HG03066 (cell line): Measurements from ENCODE around the gene PCSK5.

Experiments used
- ATAC-seq: cut with Tn5 transposase; IDR thresholded peaks from one replicate; pipeline ENCODE4 v1.9.1; 2021; ENCODE audit warnings: low read depth; ENCODE audit not compliant: unreplicated experiment

Gene PCSK5

GRCh38 chr9:76114144-76114543, 223.7 kb downstream of the PCSK5 start:
- ATAC-seq: no peak

- ATAC-seq: no peak
Observed at GRCh38 chr9:76115396-76115795, 224.9 kb downstream of the PCSK5 start.

DNA sequence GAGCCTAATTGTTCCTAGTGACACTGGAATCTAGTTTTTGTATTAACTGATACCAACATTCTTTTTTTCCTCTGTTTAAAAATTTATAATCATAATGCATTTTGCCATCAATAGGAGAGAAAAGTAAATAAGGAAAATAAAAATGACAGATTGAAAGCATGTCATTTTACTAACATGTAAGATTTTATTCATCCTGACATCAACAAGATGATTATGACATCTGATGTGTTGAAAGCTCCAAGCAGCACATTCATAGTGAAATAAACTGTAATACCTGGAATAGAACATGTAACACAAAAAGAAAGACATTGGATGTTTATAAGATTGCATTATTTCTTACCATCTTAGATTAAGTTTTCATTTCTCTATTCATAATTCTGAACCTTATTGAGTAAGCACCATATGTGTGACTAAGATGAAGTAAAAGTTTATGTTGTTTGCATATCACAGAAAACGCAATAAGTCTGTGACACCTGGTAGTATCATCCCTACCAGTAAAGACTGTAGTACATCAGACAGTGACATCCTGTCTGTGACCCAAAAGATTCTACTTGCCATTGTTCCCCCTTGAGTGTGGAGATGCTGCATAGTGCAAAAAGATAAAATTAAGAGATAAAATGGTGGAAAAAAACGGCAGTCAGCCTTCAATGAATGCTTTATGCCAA, 225.6 kb downstream of the PCSK5 start:
- no peak for ATAC-seq

DNA sequence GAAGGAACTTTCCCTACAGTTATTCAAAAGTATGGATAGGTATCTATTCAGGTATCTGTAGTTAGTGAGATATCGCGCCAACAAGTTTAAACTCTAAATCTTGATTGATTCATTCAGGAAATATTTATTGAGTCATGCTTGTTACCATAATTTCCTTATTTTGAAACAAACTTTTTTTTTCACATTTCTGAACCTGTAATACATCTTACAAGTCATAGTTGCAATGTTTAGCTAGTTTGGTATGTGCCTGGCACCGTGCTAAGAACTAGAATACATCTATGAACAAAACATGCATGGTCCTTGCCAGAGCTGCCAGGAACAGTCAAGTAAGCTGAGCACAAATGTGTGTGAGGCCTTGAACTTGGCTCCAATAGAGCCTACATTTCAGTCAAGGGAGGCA, 226.4 kb downstream of the PCSK5 start:
- no peak for ATAC-seq

DNA sequence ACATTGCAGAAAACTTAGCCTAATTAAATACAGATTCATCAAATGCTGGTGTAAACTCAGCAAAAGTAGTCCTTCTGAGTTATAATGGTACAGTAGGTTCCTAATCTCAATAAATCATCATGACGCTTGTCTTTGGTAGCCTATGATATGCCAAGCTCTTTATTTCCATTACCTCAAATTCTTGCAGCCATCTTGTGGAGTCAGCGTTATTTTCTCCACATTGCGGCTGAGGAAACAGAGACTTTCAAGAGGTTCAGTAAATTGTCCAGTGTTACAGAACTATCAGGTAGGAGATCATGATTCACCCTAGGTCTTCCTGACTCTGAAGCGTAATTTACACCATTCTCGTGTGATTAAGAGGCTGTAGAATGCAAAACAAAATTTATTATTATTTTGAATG, 237.2 kb downstream of the PCSK5 start:
- ATAC-seq: no peak

- ATAC-seq: no peak
Observed at GRCh38 chr9:76135902-76136301, 245.4 kb downstream of the PCSK5 start.

DNA sequence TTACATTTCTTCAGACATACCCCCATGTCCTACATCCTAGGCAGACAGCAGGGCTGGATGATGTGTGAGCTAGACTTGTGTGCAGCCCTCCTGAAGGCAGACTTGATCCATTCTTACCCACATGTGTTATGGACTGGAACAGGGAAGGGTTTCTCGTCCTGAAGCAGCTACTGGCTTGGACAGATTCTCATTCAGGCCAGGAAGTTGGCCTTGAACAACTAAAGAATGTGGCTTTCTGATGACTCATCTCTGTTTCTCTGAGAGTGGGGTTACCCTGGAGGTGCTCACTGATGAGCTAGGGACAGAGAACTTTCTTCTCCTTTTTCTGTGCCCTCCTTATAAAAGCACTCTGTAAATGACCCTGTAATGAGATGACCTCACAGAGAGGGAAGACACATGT, 246.5 kb downstream of the PCSK5 start:
- no peak for ATAC-seq

DNA sequence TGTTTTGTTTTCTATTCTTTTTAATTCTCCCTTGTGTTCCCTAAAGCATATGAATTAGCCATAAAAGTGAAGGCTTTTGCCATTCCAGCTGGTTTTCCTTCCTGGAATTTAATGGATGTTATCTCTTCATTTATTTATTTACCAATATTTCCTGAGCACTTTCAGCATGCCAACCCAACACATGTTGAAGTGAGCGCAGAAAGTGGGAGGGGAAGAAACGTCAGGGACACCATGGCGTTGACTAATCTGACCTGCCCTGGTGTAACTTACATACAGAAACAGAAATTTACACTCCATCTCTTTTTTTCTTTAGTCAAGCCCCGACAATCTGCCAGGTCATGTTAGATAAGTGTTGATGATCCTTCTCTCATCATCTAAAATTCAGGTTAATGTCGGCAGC, 247.5 kb downstream of the PCSK5 start:
- no peak for ATAC-seq

- no peak for ATAC-seq
Observed at GRCh38 chr9:76138360-76138759, 247.9 kb downstream of the PCSK5 start.

DNA sequence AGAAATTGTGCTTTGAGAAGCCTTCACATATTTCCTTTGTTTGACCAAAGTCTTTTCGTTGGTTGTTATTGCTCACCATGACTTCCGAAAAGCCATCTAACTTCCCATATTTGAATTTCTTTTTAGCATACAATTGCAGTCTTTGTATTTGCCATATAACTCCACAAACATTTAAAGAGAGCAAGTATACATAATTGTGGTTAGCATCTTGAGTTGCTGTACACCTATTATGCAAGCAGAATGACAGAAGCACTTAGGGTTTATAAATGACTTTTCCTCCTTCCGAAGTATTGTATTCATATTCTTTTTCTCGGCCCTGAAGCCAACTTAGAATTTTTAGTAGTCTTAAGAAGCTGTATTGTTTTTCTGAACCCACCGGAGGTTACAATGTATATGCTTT, 253.4 kb downstream of the PCSK5 start:
- no peak for ATAC-seq

- ATAC-seq: no peak
Observed at GRCh38 chr9:76150013-76150412, 259.5 kb downstream of the PCSK5 start.

DNA sequence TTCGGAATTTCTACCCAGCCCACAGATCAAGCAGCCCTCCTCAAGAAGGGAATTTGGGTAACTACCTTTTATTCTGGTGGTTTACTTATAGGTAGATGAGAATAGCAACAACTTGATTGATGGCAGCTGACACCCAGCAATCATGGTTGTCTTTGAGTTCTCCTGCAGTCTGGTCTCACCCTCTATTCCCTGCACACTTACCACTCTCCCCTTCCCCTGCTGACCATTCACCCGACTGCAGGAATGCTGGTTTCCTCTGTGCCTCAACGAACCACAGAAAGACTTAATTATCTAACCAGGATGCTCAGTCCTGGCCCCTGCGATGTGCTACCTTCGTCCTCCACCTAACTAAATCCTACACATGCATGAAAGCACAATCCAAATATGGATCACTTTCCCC, 260.8 kb downstream of the PCSK5 start:
- ATAC-seq: no peak

DNA sequence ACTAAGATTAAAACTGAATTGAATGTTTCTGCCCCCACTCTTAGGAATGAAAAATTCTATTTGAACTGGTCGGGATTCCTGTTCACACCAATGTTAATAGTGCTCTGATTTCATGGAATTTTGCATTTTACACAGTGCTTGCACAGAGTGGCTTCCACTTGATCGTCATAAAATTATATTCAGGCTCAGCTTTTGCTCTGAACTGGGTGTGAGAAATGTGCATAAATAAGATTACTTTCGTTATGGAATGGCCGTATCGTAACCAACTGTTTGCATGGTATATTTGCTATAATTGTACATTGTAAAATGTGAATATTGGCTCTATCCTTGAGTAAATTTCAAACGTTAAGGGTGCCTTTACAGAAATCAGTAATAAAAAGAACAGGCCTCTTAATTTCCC, 262.9 kb downstream of the PCSK5 start:
- ATAC-seq: no peak

GRCh38 chr9:76153902-76154629, 263.6 kb downstream of the PCSK5 start:
- no peak for ATAC-seq

DNA sequence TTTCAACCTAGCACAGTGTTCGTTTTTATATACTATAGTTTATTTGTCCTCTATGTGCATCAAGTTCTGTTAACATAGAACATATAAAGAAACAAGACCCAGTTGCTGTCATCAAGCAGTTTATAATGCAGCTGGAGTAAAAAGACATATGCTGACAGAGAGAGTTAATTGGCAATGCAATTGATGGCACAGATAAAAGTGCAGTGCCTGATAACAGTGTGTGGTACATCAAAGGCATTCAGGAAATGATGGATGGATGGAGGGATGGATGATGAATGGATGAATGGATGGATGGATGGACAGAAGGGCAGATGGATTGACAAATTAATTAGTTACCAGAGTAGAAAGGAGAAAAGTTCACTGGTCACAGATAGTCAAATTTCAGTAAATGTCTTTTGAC, 264.9 kb downstream of the PCSK5 start:
- no peak for ATAC-seq

- no peak for ATAC-seq
Observed at GRCh38 chr9:76158713-76159112, 268.2 kb downstream of the PCSK5 start.

GRCh38 chr9:76159293-76159926, 268.9 kb downstream of the PCSK5 start:
- no peak for ATAC-seq

DNA sequence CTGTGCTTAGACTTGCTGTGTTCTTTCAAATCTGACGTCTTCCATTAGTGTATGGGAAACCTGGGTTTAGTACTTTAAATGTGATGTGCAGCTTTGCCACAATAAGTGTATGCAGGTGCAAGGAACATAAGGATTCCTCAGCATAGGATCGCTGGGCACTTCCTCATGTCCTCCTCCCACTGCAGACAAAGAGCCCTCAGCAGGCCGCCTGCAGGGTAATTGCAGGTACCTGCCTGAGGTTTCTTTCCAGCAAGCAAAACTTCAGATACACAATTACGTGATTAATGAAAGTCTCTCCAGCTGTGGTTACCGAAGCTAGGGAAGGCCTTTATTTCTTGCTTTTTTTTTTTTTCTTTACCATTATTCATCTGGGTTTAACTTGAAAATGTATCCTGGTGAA, 270.6 kb downstream of the PCSK5 start:
- ATAC-seq: no peak

- ATAC-seq: no peak
Observed at GRCh38 chr9:76161541-76161940, 271.1 kb downstream of the PCSK5 start.

- no peak for ATAC-seq
Observed at GRCh38 chr9:76162086-76162730, 271.7 kb downstream of the PCSK5 start.

GRCh38 chr9:76162751-76163500, 272.5 kb downstream of the PCSK5 start:
- ATAC-seq: no peak
